K562 treated with DMSO at 1 percent for 4 hours (cell line): ENCODE results near the gene TROAP. TPM values are rescaled to one million over a fixed set of nuclear protein-coding genes. Genes with fewer than 3 reads are reported as not detected.

Experiments used
- total RNA-seq: library from RNA; unstranded; fragments of 300-600 nt; gene quantifications from 2 replicates; pipeline ENCODE4 v1.2.3, GENCODE V29; 2022; ENCODE audit not compliant: insufficient read depth

The TROAP gene
- total RNA-seq = 44.7 and 69.4 TPM in 2 replicates

GRCh38 chr12:49322708-49323523, at the start of gene TROAP:
Gene TROAP (plus strand): TSS chr12:49323255. CDS start chr12:49323609, 354 bp downstream.

GRCh38 chr12:49295082-49295936, 27.7 kb upstream of the TROAP start, which contains the start of gene PRPH:
Gene PRPH (plus strand): TSS chr12:49295147. CDS start chr12:49295201, 54 bp downstream.

GRCh38 chr12:49336645-49337584, 13.9 kb downstream of the TROAP start, which contains the start of gene C1QL4:
Gene C1QL4 (minus strand): TSS chr12:49337188. CDS start chr12:49336477, 711 bp downstream.

GRCh38 chr12:49346659-49347310, 23.7 kb downstream of the TROAP start, which contains the start of gene DNAJC22:
Gene DNAJC22 (plus strand): TSS chr12:49346888. CDS start chr12:49348873, 1,985 bp downstream.

GRCh38 chr12:49367381-49368239, 44.6 kb downstream of the TROAP start, which contains the start of gene SPATS2:
Gene SPATS2 (plus strand): TSS chr12:49367462. CDS start chr12:49461013, 93,551 bp downstream.

Other genes starting within 250 kb of the TROAP start
- 3.8 and 4.5 TPM in 2 replicates for gene DHH, start 228.5 kb upstream of the TROAP start, total RNA-seq
- 23.6 and 30.6 TPM in 2 replicates for gene LMBR1L, start 212.4 kb upstream of the TROAP start, total RNA-seq
- gene TUBA1B, start 191.9 kb upstream of the TROAP start, total RNA-seq = 2,409 and 2,413 TPM in 2 replicates
- gene TUBA1A, start 134.2 kb upstream of the TROAP start, total RNA-seq = 27.3 and 34.8 TPM in 2 replicates
- 705 and 867 TPM in 2 replicates for gene TUBA1C, start 58.2 kb upstream of the TROAP start, total RNA-seq
- 1.4 and 3.5 TPM in 2 replicates for gene PRPH, start 28.1 kb upstream of the TROAP start, total RNA-seq
- gene C1QL4, start 13.9 kb downstream of the TROAP start, total RNA-seq = 1.7 and 2.1 TPM in 2 replicates
- gene DNAJC22, start 23.6 kb downstream of the TROAP start, total RNA-seq = 0.35 TPM in 1 of 2 replicates, not detected in the other
- 12.8 and 13.6 TPM in 2 replicates for gene SPATS2, start 44.2 kb downstream of the TROAP start, total RNA-seq
- 0.19 TPM in 1 of 2 replicates, not detected in the other for gene KCNH3, start 215.8 kb downstream of the TROAP start, total RNA-seq
- 61.9 and 72.3 TPM in 2 replicates for gene MCRS1, start 244.9 kb downstream of the TROAP start, total RNA-seq